ENCODE data around the gene AGPAT4. TPM values are rescaled to one million over a fixed set of nuclear protein-coding genes. Genes with fewer than 3 reads are reported as not detected.

AGPAT4 gene
- total RNA-seq, 4 donors from 2014 or later: 10.5 to 20.8 (median 12.6) TPM

DNA sequence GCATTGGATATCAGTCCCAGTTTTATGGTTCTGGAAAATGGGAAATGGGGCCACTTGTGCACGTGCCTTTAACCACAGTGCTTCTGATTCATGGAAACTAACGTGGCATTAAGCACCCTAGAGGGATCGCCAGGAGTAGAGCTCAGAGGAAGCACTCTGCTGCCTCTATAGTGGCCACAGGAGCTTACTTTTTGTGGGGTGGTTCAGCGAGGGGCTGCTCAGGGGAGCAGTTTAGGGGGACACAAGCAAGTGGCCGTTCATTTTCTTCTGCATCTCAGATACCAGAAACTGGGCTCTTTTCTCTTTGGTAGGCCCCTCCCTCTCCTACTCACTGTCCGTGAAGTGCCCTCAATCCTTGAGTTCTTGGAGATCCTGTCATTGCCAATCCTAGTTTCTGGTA is 28.5 kb downstream of the AGPAT4 start:
- Histone ChIP-seq H3K4me1 (no peaks in the 10 kb centered on the region), H3K27ac (no peak overlapping the region), H3K36me3 (peaks cover 0 to 7% (median 0%) of the 10 kb centered on the region in 3 donors), H3K9me3 (peaks cover 0 to 7% (median 0%) of the 10 kb centered on the region in 4 donors), H3K4me3 (no peak overlapping the region), H3K27me3 (no peaks in the 10 kb centered on the region)
- 78 to 91% methylated on average over 6 of the region's 6 CpGs for WGBS, 2 donors
- no peak for DNase-seq (ENCODE audit: low spot score in 2 of 2)
- TF ChIP-seq EP300 (IDR thresholded peaks at IDR 0.05) (no peak), POLR2A (IDR thresholded peaks at IDR 0.05) (no peak)
- TF ChIP-seq, protein P1, sequence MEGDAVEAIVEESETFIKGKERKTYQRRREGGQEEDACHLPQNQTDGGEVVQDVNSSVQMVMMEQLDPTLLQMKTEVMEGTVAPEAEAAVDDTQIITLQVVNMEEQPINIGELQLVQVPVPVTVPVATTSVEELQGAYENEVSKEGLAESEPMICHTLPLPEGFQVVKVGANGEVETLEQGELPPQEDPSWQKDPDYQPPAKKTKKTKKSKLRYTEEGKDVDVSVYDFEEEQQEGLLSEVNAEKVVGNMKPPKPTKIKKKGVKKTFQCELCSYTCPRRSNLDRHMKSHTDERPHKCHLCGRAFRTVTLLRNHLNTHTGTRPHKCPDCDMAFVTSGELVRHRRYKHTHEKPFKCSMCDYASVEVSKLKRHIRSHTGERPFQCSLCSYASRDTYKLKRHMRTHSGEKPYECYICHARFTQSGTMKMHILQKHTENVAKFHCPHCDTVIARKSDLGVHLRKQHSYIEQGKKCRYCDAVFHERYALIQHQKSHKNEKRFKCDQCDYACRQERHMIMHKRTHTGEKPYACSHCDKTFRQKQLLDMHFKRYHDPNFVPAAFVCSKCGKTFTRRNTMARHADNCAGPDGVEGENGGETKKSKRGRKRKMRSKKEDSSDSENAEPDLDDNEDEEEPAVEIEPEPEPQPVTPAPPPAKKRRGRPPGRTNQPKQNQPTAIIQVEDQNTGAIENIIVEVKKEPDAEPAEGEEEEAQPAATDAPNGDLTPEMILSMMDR (IDR thresholded peaks at IDR 0.05): no peak

DNA sequence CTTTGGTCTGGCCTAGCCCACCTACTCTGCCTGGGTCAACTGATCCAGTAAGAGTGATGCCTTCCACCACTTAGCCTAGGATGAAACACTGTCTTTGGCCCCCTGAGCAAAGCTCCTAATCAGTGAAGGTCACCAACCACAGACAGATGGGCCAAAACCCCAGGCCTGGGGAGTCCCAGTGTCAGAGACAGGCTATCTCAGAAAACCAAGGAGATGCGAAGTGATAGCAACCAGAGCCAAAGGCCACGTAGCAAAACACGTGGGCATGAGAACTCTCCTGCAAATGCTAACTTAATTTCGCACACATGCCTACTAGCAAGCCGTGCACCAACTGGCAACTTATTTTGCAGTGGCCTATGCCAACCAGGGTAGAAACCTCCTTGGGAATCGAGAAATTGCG is 29.1 kb downstream of the AGPAT4 start:
- H3K27ac ChIP-seq: no peak overlapping the region
- DNase-seq (ENCODE audit: low spot score in 2 of 2): no peak
- H3K4me3 ChIP-seq: no peak overlapping the region
- H3K27me3 ChIP-seq: no peaks in the 10 kb centered on the region
- H3K4me1 ChIP-seq: no peaks in the 10 kb centered on the region
- H3K9me3 ChIP-seq: peaks cover 0 to 7% (median 0%) of the 10 kb centered on the region in 4 donors
- no peak for TF ChIP-seq EP300 (IDR thresholded peaks at IDR 0.05)
- TF ChIP-seq POLR2A (IDR thresholded peaks at IDR 0.05): no peak
- TF ChIP-seq, protein P1 (IDR thresholded peaks at IDR 0.05): no peak
- H3K36me3 ChIP-seq: peaks cover 0 to 7% (median 0%) of the 10 kb centered on the region in 3 donors
- WGBS, 2 donors: 93 to 98% methylated on average over 7 of the region's 7 CpGs

DNA sequence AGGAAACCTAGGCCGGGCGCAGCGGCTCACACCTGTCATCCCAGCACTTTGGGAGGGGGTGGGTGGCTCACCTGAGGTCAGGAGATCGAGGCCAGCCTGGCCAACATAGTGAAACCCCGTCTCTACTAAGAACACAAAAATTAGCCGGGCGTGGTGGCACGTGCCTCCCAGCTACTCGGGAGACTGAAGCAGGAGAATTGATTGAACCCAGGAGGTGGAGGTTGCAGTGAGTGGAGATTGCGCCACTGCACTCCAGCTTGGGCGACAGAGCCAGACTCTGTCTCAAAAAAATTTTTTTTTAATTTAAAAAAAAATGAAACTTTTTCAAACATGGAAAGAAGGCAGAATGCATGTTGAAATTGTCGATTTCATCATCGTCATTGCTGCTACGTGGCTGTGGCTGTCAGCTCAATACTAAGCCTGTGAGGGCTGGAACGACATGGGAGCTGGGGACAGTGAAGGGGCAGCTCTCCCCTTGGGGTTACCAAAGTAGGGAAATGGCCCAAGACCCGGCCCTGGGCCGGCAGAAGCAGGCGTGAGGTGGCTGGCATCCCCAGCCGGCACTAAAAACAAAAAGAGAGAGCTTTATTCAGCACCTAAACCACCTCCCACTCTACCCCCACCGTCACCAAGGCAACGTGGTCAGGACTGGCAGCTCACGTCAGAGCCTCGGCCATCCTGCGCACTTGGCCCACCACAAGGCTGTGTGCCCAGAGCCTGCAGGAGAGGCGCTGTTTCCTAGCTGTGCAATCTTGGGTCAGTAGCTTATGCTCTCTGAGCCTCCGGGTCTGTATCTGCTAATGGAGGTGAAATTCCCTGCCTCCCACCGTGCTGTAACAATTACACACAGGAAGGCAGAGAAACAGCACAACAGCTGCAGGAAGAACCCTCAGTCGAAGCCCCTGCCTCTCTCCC is 30.8 kb downstream of the AGPAT4 start:
- WGBS, 2 donors: 63 to 70% methylated on average over 22 to 28 of the region's 28 CpGs
- no peak for TF ChIP-seq POLR2A (IDR thresholded peaks at IDR 0.05)
- TF ChIP-seq EP300 (IDR thresholded peaks at IDR 0.05): no peak
- TF ChIP-seq, protein P1 (IDR thresholded peaks at IDR 0.05): no peak
- Histone ChIP-seq H3K4me1 (no peaks in the 10 kb centered on the region), H3K36me3 (peaks cover 0 to 7% (median 0%) of the 10 kb centered on the region in 3 donors), H3K9me3 (no peaks in the 10 kb centered on the region), H3K4me3 (no peak overlapping the region), H3K27me3 (no peaks in the 10 kb centered on the region), H3K27ac (no peak overlapping the region)
- DNase-seq (ENCODE audit: low spot score in 2 of 2): no peak

DNA sequence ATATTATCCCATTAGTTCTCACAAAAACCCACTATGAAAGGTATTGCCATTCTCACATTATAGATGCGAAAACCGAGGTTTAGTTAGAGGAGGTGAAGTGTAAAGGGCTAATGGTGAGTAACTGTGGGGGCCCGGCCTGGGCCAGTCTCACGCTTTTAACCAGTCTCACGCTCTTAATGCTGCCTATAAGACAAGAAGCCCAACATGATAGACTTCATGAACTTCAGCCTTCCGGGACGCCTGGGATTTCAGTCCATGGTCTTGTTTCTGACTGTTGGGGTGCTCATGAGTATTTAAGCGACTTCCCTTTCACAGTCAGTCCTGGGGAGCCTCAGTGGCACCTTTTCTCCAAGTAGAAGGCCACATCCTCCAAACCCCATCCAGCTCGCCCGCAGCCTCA is 31.7 kb downstream of the AGPAT4 start:
- H3K4me3 ChIP-seq: no peak overlapping the region
- no peak for TF ChIP-seq POLR2A (IDR thresholded peaks at IDR 0.05)
- no peak for TF ChIP-seq EP300 (IDR thresholded peaks at IDR 0.05)
- TF ChIP-seq, protein P1 (IDR thresholded peaks at IDR 0.05): no peak
- no peaks in the 10 kb centered on the region for H3K27me3 ChIP-seq
- no peak for DNase-seq (ENCODE audit: low spot score in 2 of 2)
- H3K36me3 ChIP-seq: peaks cover 0 to 7% (median 0%) of the 10 kb centered on the region in 3 donors
- H3K4me1 ChIP-seq: no peaks in the 10 kb centered on the region
- no peak overlapping the region for H3K27ac ChIP-seq
- WGBS, 2 donors: 94 to 95% methylated on average over 10 of the region's 10 CpGs
- H3K9me3 ChIP-seq: no peaks in the 10 kb centered on the region

DNA sequence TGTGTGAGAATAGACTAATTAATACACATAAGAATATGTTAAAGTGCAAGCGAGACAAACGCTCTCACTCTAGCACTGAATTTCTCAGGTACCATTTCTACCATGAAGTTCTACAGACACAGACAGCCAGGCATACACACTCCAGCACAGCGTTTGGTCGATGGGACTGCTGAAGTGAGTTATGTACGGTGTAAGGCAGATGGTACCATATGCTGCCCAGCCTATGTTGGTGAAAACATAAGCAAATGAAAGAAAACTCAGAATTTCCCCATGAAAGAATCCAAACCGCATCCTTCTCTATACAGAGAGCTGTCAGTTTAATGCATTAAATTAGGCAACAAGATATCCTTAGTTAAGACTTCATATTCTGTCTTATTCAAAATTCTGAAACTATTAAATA is 34.9 kb downstream of the AGPAT4 start:
- no peak overlapping the region for H3K4me3 ChIP-seq
- no peak overlapping the region for H3K27ac ChIP-seq
- no peak for TF ChIP-seq EP300 (IDR thresholded peaks at IDR 0.05)
- TF ChIP-seq POLR2A (IDR thresholded peaks at IDR 0.05): no peak
- TF ChIP-seq, protein P1 (IDR thresholded peaks at IDR 0.05): no peak
- no peaks in the 10 kb centered on the region for H3K36me3 ChIP-seq
- H3K27me3 ChIP-seq: no peaks in the 10 kb centered on the region
- no peak for DNase-seq (ENCODE audit: low spot score in 2 of 2)
- H3K9me3 ChIP-seq: no peaks in the 10 kb centered on the region
- peaks cover 0 to 17% (median 4%) of the 10 kb centered on the region in 4 donors for H3K4me1 ChIP-seq
- 96 to 98% methylated on average over 6 of the region's 6 CpGs for WGBS, 2 donors
